CD14-positive monocyte (primary cell): ENCODE data around the gene MLH1. TPM values are rescaled to one million over a fixed set of nuclear protein-coding genes. Genes with fewer than 3 reads are reported as not detected.

ENCODE experiments used
- DNase-seq, 3 donors: peaks; one replicate each; pipeline ENCODE4 v3.0.0-alpha.2; 2011 to 2022
- H2AFZ ChIP-seq: 2 replicates; pipeline ENCODE4 v1.6.0; 2012; ENCODE audit warnings: mild to moderate bottlenecking, low read depth, low read length, inconsistent platforms; ENCODE audit not compliant: insufficient read depth, poor library complexity, severe bottlenecking
- H3K27ac ChIP-seq, 2 donors: 1 replicate in 1 of 2; 2 replicates in 1 of 2; pipeline ENCODE4 v1.5.1; 2012 to 2013; ENCODE audit warnings: low read length in 2 of 2, control low read depth in 1 of 2, inconsistent platforms in 1 of 2, low read depth in 1 of 2, mild to moderate bottlenecking in 1 of 2
- H3K27me3 ChIP-seq, 2 donors: one replicate each; pipeline versions ENCODE4 v1.6.0 to v1.6.1; 2011 to 2013; ENCODE audit warnings: low read length in 2 of 2; ENCODE audit not compliant: control insufficient read depth in 2 of 2, insufficient read depth in 2 of 2
- H3K36me3 ChIP-seq, 2 donors: replicated peaks in 1 of 2; 1 replicate in 1 of 2; 2 replicates in 1 of 2; pipeline versions ENCODE4 v1.5.1 to v1.6.1; 2012 to 2013; ENCODE audit warnings: low read length in 2 of 2, control low read depth in 1 of 2, inconsistent platforms in 1 of 2, mild to moderate bottlenecking in 1 of 2; ENCODE audit not compliant: insufficient read depth in 2 of 2, control insufficient read depth in 1 of 2
- H3K4me1 ChIP-seq, 2 donors: 1 replicate in 1 of 2; 2 replicates in 1 of 2; pipeline versions ENCODE4 v1.5.1 to v1.6.1; 2012 to 2013; ENCODE audit warnings: low read length in 2 of 2, control low read depth in 1 of 2, inconsistent platforms in 1 of 2, mild to moderate bottlenecking in 1 of 2, moderate library complexity in 1 of 2; ENCODE audit not compliant: insufficient read depth in 2 of 2, control insufficient read depth in 1 of 2
- H3K4me2 ChIP-seq: replicated peaks from 2 replicates; pipeline ENCODE3; 2012; ENCODE audit warnings: low read length, moderate library complexity, mild to moderate bottlenecking; ENCODE audit not compliant: poor library complexity, severe bottlenecking; ENCODE audit errors: extremely low read depth
- H3K4me3 ChIP-seq, 3 experiments: fragments of 200-600 bp in 1 of 3; sonication (generic) in 1 of 3; replicated peaks in 1 of 3; 1 replicate in 2 of 3; 2 replicates in 1 of 3; pipeline ENCODE4 v1.5.1; 2011 to 2013; ENCODE audit warnings: low read length in 3 of 3, mild to moderate bottlenecking in 3 of 3, control low read depth in 2 of 3, low read depth in 2 of 3, inconsistent platforms in 1 of 3, moderate library complexity in 1 of 3
- H3K79me2 ChIP-seq: 2 replicates; pipeline ENCODE4 v1.6.0; 2012; ENCODE audit warnings: mild to moderate bottlenecking, control low read depth, inconsistent platforms, low read length, moderate library complexity; ENCODE audit not compliant: insufficient read depth
- H3K9ac ChIP-seq: 2 replicates; pipeline ENCODE4 v1.6.0; 2017; ENCODE audit warnings: low read length, mild to moderate bottlenecking; ENCODE audit not compliant: insufficient read depth, poor library complexity, severe bottlenecking
- H3K9me3 ChIP-seq, 2 donors: replicated peaks in 1 of 2; 1 replicate in 1 of 2; 2 replicates in 1 of 2; pipeline versions ENCODE4 v1.5.1 to v1.6.1; 2012 to 2013; ENCODE audit warnings: low read length in 2 of 2, control low read depth in 1 of 2; ENCODE audit not compliant: control insufficient read depth in 1 of 2, insufficient read depth in 1 of 2
- H4K20me1 ChIP-seq: 2 replicates; pipeline ENCODE4 v1.6.0; 2012; ENCODE audit warnings: mild to moderate bottlenecking, low read length, control low read depth, moderate library complexity; ENCODE audit not compliant: insufficient read depth
- H3K27ac Mint-ChIP-seq, 7 donors: one replicate each; pipeline ENCODE4 v1.8.0; 2020; ENCODE audit warnings: mild to moderate bottlenecking in 7 of 7, mixed read lengths in 7 of 7, moderate library complexity in 6 of 7, inconsistent platforms in 2 of 7
- H3K27me3 Mint-ChIP-seq, 3 donors: one replicate each; pipeline ENCODE4 v1.8.0; 2021 to 2022; ENCODE audit warnings: low read depth in 3 of 3, mild to moderate bottlenecking in 3 of 3, mixed read lengths in 3 of 3, moderate library complexity in 3 of 3, inconsistent platforms in 1 of 3
- H3K36me3 Mint-ChIP-seq, 2 donors: one replicate each; pipeline ENCODE4 v1.8.0; 2020; ENCODE audit warnings: mixed read lengths in 2 of 2, inconsistent platforms in 1 of 2, mild to moderate bottlenecking in 1 of 2
- H3K4me1 Mint-ChIP-seq: one replicate; pipeline ENCODE4 v1.8.0; 2020; ENCODE audit warnings: mild to moderate bottlenecking, mixed read lengths
- H3K4me3 Mint-ChIP-seq, 2 donors: one replicate each; pipeline ENCODE4 v1.8.0; 2020; ENCODE audit warnings: mild to moderate bottlenecking in 2 of 2, mixed read lengths in 2 of 2, moderate library complexity in 1 of 2
- H3K9me3 Mint-ChIP-seq, 7 donors: one replicate each; pipeline ENCODE4 v1.8.0; 2020 to 2022; ENCODE audit warnings: mixed read lengths in 7 of 7, mild to moderate bottlenecking in 6 of 7, moderate library complexity in 6 of 7, inconsistent platforms in 2 of 7
- WGBS: methylation state at CpG from one replicate; pipeline ENCODE4 v1.1.5; 2013; ENCODE audit warnings: missing lambda C conversion rate; ENCODE audit not compliant: insufficient coverage; 5-methylcytosine and 5-hydroxymethylcytosine counted together
- intact Hi-C, 2 donors: fragments of 100-400 bp; cut with micrococcal nuclease; formaldehyde crosslinking; loops; one replicate each; pipeline versions ENCODE4 v1.15.0 to v1.15.1; 2023
- polyA plus RNA-seq, 3 donors: library from polyadenylated mRNA; depleted of rRNA in 1 of 3; unstranded in 2 of 3; stranded (reverse) in 1 of 3; fragments of 300-500 nt in 2 of 3; fragments of >200 nt in 1 of 3; fragmentation: Illumina TruSeq in 2 of 3; gene quantifications; 1 replicate in 2 of 3; 2 replicates in 1 of 3; pipeline ENCODE4 v1.2.3, GENCODE V29; 2012 to 2021
- TF ChIP-seq, protein P1 (sequence below): fragments of 200-600 bp; IDR thresholded peaks from one replicate; pipeline ENCODE4 v1.8.0; 2022; ENCODE audit warnings: antibody characterized with exemption, mild to moderate bottlenecking

MLH1 gene
- polyA plus RNA-seq, 3 donors: 13.7 to 19.7 (median 18.5) TPM

DNA sequence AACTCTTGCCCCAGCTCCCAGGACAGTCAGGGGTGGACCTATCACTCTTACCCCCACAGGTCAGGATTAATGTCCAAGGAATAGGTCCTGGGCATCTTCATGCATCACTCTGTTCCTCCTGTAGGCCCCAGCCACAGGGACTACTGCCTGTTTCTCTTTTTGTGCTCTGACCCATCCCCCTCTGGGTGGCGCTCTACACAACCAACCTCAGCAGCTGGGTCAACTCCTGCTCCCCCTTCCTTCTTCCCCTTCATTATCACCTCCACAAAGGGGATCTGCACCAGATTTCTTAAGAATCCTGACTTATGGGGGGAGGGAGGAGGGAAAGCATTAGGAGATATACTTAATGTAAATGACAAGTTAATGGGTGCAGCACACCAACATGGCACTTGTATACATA is 36.3 kb upstream of the MLH1 start:
- WGBS: no CpG with 5 or more reads among the region's 1 CpG
- Histone ChIP-seq H3K27ac (no peak overlapping the region), H3K79me2 (no peaks in the 10 kb centered on the region), H3K4me1 (no peaks in the 10 kb centered on the region), H2AFZ (no peak overlapping the region), H4K20me1 (no peaks in the 10 kb centered on the region), H3K4me3 (no peak overlapping the region), H3K9ac (no peak overlapping the region), H3K4me2 (no peak overlapping the region), H3K9me3 (no peaks in the 10 kb centered on the region), H3K27me3 (no peaks in the 10 kb centered on the region), H3K36me3 (no peaks in the 10 kb centered on the region)
- peak in 1 of 3 donors; percentile 28 for DNase-seq
- intact Hi-C loops: loop anchor here (10.0 kb wide), 2 partner anchors 222 to 232 kb away; no protein-coding TSS in a partner anchor
- Mint-ChIP-seq H3K9me3 (no peaks in the 10 kb centered on the region), H3K27ac (no peak overlapping the region), H3K4me3 (no peak overlapping the region), H3K27me3 (peaks cover 0 to 3% (median 0%) of the 10 kb centered on the region in 3 donors), H3K4me1 (peaks cover 13% of the 10 kb centered on the region), H3K36me3 (no peaks in the 10 kb centered on the region)
- TF ChIP-seq, protein P1, sequence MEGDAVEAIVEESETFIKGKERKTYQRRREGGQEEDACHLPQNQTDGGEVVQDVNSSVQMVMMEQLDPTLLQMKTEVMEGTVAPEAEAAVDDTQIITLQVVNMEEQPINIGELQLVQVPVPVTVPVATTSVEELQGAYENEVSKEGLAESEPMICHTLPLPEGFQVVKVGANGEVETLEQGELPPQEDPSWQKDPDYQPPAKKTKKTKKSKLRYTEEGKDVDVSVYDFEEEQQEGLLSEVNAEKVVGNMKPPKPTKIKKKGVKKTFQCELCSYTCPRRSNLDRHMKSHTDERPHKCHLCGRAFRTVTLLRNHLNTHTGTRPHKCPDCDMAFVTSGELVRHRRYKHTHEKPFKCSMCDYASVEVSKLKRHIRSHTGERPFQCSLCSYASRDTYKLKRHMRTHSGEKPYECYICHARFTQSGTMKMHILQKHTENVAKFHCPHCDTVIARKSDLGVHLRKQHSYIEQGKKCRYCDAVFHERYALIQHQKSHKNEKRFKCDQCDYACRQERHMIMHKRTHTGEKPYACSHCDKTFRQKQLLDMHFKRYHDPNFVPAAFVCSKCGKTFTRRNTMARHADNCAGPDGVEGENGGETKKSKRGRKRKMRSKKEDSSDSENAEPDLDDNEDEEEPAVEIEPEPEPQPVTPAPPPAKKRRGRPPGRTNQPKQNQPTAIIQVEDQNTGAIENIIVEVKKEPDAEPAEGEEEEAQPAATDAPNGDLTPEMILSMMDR: no peak

DNA sequence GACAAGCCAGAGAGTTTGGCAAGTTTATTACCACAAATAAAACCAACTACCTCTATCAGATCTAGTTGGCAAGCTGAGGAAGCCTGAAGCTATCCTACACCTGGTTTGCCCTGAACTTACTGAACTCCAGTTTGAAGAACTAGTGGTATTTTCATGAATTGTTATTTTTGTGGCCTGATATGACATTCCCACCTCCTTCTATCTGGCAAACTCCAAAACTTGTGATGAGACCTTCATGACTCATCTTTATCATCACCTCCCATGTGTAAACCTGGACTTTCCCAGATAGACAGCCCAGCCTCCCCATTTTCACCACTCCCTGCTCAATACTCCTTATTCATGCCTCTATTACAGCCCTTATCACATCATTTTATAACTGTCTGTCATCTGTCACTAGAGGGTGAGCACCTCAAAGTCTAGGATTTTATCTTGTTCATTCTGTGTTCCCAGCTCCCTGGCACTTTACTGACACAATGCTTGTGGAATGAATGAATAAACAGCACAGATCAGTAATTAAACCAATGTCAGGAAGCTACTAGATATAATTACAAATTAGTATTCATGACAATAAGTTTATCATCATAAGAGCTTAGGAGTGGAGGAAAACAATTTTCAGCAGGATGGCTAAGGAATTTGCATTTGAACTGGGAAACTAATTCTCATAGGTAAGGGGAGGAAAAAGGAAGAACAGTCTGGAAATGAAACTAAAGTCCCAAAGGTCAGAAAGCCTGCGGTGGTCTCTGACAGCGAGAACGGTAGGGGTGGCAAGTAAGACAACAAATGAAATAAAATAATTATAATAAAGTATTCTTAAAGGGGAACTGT is 35.2 kb upstream of the MLH1 start:
- peak; percentile 27 to 89 (median 41) for DNase-seq
- Histone ChIP-seq H2AFZ (no peak overlapping the region), H3K9ac (no peak overlapping the region), H3K79me2 (no peaks in the 10 kb centered on the region), H3K9me3 (no peaks in the 10 kb centered on the region), H3K4me3 (no peak overlapping the region), H3K27ac (no peak overlapping the region), H3K4me2 (no peak overlapping the region), H3K4me1 (no peaks in the 10 kb centered on the region), H4K20me1 (no peaks in the 10 kb centered on the region), H3K36me3 (no peaks in the 10 kb centered on the region), H3K27me3 (no peaks in the 10 kb centered on the region)
- Mint-ChIP-seq H3K4me1 (peaks cover 13% of the 10 kb centered on the region), H3K36me3 (no peaks in the 10 kb centered on the region), H3K9me3 (no peaks in the 10 kb centered on the region), H3K27ac (peak overlapping the region in 2 of 7 donors; percentile 27 to 46), H3K4me3 (no peak overlapping the region), H3K27me3 (peaks cover 0 to 3% (median 0%) of the 10 kb centered on the region in 3 donors)
- intact Hi-C loops: loop anchor here (10.0 kb wide), 2 partner anchors 223 to 233 kb away; no protein-coding TSS in a partner anchor
- TF ChIP-seq, protein P1: no peak
- no CpG with 5 or more reads among the region's 3 CpGs for WGBS
